GM18868 (cell line): Measurements from ENCODE around the gene CPZ.
"Not testable (repeated sequence)": the region's sequence is repeated elsewhere in the genome, so short reads cannot be mapped to it uniquely, and the experiment has no call there.

Source experiments
- ATAC-seq: cut with Tn5 transposase; IDR thresholded peaks from one replicate; pipeline ENCODE4 v1.9.1; 2021; ENCODE audit warnings: mild to moderate bottlenecking, moderate library complexity; ENCODE audit not compliant: unreplicated experiment

The CPZ gene

DNA sequence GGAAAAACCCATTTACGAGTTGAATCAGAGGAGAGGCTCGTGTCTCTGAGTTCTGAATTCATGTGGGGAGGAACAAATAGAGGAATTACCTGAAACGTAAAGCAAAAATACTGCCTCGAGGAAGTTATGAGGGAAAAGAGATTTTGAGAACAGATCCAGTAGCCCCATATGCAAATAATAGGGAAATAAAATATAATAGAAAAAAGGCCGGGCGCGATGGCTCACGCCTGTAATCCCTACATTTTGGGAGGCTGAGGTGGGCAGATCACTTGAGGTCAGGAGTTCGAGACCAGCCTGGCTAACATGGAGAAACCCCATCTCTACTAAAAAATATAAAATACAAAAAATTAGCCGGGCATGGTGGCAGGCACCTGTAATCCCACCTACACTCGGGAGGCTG lies 42.2 kb downstream of the CPZ start:
- ATAC-seq = not testable (repeated sequence)

DNA sequence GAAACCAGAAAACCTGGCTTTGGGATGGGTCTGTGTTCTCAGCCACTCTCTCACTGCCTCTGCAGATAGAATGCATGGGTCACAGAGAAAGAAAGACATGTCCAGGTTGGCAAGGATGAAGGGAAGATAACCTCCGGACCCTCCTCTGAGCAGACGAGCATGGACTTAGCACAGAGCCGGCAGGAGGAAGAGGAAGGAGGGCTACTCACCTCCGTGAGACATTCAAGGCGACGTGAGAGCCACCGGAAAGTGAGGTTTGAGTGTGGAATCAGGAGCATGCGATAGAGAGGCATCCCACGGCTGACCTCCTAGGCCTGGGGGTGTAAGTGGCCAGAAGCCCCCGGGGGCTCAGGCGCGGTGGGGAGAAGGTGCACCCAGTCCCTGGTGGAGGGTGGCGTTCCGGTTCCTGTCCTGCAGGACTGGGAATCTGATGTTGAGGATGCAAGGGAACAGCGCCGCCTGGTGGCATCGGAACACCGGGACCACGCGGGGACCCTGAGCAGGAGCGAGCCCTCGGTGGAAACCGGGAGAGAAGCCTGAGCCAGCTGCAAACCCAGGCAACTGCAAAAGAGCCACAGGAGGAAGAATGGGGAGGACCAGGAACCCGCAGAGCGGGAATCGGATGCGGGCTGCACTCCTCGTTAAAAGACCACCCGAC lies 43.5 kb downstream of the CPZ start:
- ATAC-seq = not testable (repeated sequence)

- ATAC-seq = no peak
These were observed 45.0 kb downstream of the CPZ start for GRCh38 chr4:8637456-8637984.

DNA sequence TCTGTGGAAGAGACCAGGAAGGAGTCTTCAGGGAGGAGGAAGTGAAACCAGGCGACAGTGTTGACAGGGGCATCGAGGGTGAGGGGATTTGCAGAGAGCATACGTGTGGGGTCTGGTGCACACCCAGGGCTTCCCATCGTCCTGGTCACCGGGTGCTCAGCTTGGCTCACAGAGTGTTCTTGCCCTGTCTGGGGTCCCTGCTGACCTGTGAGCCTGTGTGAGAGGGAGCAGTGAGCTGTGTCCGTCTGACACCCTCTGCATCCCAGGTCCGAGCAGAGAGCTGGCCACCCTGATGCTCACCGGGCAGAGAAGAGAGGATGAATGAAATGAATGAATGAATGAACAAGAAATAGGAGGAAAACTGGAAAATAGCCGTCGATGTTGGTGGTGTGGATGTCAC lies 46.5 kb downstream of the CPZ start:
- no peak for ATAC-seq

DNA sequence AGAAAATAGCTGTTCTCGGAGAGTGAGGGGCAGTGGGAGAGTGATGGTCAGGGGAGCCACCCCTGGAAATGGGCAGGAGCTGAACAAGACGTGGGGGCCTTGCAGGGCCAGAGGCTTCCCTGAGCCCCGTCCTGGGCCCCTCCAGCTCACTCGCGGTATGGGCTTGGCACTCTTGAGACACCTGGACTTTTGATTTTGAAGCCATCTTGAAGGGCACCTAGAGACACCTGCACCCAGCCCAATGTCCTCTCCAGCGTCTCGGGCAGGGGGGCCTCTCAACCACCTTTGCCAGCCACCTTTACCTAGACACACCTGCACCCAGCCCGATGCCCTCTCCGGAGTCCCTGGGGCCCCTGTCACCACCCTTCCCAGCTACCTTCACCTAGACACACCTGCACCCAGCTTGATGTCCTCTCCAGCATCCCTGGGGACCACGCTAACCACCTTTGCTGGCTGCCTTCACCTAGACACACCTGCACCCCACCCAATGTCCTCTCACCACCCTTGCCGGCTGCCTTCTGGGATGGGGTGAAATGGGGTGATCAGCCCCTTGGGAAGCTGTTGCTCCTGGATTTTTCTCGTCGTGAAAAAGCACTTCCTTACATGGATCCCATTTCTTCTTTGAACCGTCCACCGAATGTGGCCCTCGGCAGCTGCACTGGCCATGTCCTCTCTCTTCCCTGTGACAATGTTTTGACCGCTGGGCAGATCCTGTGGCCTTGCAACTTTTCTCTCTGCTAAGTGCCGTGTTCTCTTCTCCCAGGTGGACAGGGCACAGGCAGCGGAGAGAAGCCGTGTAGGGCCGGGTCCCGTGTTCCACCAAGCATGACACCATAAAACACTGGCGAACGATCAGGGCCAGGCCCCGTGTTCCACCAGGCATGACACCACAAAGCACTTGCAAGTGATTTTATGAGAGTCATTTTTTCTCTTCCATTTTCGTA lies 47.5 kb downstream of the CPZ start:
- ATAC-seq = no peak

GRCh38 chr4:8640816-8641215 lies 48.3 kb downstream of the CPZ start:
- no peak for ATAC-seq

- no peak for ATAC-seq
These were observed 48.7 kb downstream of the CPZ start for GRCh38 chr4:8641256-8641655.

DNA sequence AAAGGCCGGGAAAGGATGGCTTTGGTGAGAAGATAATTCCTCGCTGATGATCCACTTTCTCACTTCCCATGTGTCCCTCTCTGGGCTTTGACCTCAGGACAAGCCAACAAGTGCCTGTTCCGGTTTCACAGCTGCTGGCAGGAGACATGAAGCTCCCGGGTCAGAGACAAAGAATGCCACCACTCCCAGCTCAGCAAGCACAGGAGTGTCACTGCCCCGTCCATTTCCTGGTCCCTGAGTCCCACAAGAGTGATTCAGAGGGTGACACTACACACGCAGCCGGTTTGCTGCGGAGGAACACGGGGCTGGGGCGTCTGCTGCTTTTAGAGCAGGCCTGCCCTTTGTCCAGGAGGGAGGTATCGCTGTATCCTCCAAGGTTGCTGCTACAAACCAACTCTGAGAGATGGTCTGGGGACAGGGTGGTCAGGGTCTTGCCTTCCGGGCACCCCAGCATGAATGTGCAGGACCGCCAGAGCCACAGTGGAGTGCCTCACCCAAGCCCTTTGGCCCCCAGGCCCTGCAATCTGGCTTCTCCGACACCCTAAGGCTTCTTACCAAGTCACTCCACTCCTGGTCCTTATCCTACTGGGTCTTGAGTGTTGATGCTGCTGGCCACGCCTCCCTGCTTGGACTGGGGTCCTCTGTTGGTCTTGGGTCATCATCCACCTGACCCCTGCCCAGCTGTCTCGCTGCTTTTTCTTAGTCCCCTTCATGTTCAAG lies 49.5 kb downstream of the CPZ start:
- ATAC-seq = no peak

GRCh38 chr4:8642651-8643321 lies 50.2 kb downstream of the CPZ start:
- no peak for ATAC-seq

- no peak for ATAC-seq
These were observed 50.9 kb downstream of the CPZ start for GRCh38 chr4:8643441-8643840.

- no peak for ATAC-seq
These were observed 51.4 kb downstream of the CPZ start for GRCh38 chr4:8643986-8644385.

DNA sequence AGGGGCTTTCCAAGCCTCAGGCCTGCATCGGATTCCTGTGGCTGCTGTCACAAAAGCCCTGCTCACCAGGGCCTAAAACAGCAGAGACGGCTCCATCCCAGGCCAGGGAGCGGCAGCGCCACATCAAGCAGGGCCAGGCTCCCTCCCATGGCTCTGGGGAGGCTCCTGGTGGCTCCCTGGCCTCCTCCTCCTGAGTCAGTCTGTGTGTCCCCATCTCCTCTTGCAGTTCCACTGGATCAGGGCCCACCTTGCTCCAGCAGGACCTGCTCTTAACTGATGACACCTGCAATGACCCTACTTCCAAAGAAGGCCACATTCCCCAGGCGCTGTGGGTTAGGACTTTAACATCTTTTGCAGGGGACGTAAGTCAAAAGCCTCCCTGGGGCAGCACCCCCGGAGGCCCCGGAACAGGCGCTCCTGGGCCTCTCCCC lies 51.9 kb downstream of the CPZ start:
- ATAC-seq = no peak

DNA sequence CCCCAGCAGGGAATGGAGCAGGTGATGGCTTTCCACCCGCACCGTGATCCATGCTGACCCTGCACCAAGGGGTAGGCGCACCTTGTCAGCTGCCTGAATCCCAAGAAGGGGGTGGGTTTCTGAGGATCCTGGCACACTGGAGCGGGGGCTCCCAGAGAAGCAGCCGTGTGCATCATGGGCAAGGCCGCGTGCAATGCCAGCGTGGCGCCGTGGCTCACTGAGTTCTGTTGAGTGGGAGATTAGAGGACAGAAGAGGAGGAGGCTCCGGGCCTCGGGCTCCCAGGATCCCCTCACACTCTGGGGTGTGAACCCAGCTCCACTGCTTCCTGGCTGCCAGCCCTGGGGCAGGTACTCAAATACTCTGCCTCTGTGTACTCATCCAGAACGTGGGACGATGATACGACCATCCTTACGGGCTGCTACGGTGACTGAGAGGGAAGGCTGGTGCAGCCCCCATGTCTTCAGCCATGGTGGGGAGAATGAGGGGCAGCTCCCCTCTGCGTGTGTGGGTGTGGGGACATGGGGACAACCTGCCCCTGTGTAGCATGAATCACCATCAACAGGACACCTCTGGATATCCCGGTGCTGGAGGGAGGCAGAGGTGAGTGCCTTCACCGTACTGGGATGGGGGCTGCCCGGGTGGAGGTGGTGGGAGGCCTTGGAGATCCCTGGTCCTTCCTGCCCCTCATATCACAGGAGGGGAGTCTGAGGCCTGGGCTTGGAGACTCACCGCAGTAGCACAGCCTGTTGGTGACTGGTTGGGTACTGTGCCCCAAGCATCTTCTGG lies 52.6 kb downstream of the CPZ start:
- ATAC-seq = no peak

GRCh38 chr4:8645753-8646124 lies 53.2 kb downstream of the CPZ start:
- ATAC-seq = no peak

DNA sequence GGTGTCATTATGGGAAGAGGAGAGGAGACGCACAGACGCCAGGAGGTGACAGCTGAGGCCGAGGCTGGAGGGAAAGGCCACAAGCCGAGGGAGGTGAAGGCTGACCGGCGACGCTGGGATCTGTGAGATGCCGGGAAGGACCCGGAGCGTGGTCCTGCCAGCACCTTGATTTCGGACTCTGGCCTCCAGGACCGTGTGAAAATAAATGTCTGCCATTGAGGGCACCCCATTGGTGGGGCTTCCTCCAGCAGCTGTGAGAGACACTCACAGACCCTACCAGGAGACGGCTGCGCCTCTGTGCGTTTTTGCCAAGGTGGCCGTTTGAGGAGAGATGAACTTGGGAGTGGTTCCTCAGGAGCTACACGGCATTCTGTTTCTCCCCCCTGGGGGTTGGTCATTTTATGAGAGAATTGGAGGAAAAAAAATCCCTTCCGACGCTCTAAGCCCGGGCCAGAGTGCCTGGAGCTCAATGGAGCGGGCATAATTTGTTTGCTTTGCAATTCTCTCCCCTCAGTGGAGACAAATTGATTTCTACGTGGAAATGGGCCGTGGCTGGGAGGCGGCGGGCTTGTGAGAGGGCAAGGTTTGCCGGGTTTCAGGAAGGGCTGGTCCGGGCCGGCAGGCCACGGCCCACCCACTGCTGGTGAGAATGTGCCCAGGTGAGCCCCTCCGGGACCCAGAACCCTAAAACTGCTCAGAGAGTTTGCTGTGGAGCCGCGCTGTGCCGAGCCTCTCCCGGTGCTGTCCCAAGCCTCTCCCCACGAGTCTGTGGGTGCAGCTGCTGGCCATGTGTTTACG lies 53.9 kb downstream of the CPZ start:
- no peak for ATAC-seq

- no peak for ATAC-seq
These were observed 54.6 kb downstream of the CPZ start for GRCh38 chr4:8647094-8647570.

DNA sequence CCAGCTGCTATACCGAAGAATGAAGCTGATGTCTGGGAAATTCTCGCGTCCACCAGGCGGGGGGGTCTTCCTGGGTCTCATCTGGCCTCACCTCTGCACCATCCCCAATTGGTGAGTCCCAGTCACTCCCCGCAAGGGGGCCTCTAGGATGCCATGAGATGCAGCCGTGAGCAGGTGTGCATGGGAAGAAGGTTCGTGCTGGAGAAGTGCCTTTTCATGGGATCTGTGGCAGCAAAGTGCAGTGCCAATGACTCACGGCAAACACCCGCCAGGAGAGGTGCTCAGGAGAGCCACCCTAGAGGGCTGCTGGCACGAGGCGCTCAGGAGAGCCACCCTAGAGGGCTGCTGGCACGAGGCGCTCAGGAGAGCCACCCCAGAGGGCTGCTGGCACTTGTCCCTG lies 55.1 kb downstream of the CPZ start:
- ATAC-seq = no peak

- no peak for ATAC-seq
These were observed 55.7 kb downstream of the CPZ start for GRCh38 chr4:8648296-8648695.
